HG03103 (cell line): ENCODE results near the gene ASB4.
"Not testable (repeated sequence)": the region's sequence is repeated elsewhere in the genome, so short reads cannot be mapped to it uniquely, and the experiment has no call there.

Experiments used
- ATAC-seq: cut with Tn5 transposase; IDR thresholded peaks from one replicate; pipeline ENCODE4 v1.9.1; 2021; ENCODE audit warnings: low read depth; ENCODE audit not compliant: unreplicated experiment

The ASB4 gene, protein sequence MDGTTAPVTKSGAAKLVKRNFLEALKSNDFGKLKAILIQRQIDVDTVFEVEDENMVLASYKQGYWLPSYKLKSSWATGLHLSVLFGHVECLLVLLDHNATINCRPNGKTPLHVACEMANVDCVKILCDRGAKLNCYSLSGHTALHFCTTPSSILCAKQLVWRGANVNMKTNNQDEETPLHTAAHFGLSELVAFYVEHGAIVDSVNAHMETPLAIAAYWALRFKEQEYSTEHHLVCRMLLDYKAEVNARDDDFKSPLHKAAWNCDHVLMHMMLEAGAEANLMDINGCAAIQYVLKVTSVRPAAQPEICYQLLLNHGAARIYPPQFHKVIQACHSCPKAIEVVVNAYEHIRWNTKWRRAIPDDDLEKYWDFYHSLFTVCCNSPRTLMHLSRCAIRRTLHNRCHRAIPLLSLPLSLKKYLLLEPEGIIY

DNA sequence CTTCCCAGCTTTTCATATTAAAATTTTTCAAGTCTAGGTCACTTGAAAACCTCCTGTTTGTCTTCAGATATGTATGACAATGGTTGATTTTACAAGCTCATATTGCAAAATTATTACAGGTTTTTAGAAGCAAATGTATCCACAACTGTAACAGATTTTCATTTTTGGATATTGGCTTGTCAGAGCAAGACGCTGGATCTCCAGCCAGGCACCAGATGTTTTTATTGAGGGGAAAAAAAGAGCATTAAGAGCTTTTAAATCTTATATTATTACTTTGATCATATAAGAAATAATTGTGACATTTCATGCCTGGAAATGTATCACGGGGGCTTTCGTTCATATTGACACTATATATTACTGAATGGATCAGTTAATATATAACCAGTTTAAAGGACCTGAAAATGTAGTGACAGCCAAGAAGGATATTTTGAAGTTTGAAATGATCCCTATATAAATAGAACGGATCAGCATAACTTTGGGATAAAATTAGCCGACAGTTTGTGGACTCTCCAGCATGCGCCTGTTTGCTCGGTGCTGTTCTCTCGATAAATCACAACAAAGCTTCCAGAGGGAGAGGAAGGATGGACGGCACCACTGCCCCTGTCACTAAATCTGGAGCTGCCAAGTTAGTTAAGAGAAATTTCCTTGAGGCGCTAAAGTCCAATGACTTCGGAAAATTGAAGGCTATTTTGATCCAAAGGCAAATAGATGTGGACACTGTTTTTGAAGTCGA, at the start of gene ASB4:
TSS of gene ASB4 (plus strand) at position 553 of the 733 bp plus-strand sequence. CDS start at position 582, 29 bp downstream.
- no peak for ATAC-seq

DNA sequence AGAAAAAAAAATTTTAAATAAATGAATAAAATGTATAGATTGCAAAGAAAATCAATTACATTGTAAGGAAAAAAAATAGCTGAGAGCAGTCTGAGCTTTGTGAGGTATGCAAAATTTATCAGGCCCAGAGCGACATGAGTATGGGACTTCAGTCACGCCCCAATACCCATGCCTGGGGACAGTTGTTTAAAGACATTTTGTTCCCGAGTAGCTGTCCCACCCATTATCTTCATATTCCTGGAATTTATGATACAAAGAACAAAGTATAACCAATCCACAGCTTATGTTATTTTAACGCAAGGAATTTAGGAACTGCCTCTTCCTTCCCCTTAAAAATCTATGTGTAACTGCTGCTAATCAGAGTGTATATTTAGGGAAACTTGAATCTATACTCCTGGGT, 49.3 kb upstream of the ASB4 start:
- ATAC-seq: no peak

DNA sequence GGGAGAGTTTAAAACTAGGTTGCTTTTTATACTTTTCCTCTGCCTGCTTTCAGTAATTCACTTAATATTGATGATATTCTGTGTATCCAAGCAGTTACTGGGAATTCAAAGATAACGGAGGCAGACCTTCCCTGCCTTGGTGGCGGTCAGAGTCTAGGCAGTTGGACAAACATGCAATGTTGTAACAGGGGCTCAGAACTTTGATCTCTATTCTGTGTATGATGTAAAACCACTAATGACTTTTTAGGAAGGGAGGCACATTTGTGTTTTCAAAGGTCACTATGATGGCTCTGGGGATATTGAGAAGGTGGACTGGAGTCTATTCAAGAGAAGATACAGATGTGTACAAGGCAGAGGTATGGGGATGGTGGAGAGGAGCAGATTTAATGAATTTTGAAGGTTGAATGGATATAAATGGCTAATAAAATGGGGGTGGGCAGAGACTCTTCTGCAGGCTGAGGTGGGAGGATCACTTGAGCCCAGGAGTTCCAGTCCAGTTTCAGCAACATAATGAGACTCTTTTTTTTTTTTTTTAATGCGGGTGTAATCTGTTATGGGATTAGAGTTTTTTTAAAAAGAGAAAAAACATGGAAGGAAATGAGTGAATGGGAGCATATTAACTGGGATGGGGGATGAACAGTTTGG, 45.2 kb upstream of the ASB4 start:
- ATAC-seq: no peak

DNA sequence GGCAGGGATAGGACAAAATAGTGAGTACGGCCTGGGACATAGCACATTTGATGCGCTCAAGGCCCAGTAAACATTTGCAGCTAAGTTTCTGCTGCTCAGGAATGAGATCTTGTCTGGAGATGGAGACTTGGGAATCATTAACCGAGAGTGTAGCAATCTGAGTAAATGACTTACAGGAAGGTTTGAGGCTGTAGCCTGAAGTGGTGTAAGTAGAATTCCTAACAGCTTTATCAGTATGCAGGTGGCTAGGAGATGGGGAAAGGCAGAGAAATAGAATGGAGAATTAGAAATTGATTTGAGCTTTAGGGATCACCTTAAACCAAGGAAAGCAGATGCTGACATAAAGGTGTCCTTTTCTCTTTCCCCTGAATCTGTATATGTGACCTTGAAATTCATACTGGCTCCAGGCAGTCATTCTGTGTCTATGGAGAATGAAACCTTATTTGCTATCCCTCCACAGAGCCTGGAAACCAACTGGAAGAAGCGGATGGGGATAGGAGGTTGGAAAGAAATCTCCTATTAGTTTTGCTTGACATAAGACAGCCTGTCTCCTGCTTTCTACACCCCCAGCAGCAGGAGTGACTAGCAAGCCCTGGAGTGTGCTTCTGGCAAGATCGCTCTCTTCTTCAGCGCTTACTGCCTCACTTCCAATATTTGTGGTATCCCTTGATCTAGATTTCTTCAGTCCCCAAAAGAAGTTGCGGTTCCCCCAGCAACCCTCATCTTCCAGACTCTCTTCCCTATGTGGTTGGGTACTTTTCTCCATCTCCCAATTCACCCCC, 44.5 kb upstream of the ASB4 start:
- ATAC-seq: no peak

DNA sequence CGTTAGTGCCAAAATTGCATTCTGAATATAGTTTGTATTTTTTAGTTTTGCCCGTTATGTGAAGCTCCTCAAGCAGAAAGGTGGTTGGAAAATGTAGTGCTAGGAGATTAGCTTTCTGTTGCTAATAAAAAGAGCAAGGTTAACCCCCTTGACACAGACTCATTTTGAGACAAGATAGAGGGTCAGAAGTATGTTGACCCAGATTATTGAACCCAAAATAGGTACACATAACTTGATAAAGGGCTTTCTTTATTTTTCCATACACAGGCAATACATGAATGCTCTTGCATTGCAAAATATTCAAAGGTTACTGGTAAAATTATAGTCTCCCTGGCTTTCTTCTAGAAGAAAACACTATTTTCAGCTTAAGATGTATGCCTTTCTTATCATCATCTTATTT, 40.9 kb upstream of the ASB4 start:
- ATAC-seq: no peak

DNA sequence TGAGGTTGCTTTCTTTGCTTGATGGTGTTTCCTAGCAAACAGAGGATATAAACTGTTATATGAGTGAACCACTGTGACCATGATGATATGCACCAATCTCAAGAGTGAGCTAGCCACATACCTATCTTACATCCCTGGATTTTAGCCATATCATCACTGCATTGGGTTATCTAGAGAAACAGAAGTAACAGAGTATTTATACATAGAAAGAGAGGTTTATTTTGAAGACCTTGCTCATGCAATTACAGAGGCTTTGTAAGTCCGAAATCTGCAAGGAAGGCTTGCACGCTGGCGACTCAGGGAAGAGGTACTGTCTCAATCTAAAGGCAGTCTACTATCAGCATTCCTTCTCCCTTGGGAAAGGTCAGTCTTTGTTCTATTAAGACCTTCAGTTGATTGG, 39.1 kb upstream of the ASB4 start:
- no peak for ATAC-seq

DNA sequence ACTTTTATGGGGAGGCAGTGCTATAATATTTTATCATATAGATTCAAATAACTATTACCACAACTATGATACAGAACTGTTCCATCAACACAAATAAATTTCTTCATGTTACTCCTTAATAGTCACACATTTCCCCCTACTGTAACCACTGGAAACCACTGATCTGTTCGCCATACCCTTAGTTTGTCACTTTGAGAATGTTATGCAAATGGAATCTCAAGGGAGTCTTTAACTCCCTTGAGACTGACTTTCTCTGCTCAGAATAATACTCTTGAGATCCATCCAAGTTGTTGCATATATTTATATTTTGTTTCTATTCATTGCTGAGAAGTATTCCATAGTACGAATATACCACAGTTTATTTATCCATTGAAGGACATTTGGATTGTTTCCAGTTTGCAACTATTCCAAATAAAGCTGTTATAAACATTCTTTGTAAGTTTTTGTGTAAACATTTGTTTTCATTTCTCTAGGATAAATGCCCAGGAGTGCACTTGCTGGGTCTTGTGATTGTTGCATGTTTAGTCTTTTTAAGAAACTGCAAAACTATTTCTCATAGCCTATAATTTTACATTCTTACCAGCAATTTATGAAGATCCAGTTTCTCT, 31.2 kb upstream of the ASB4 start:
- ATAC-seq: peak; percentile 75

DNA sequence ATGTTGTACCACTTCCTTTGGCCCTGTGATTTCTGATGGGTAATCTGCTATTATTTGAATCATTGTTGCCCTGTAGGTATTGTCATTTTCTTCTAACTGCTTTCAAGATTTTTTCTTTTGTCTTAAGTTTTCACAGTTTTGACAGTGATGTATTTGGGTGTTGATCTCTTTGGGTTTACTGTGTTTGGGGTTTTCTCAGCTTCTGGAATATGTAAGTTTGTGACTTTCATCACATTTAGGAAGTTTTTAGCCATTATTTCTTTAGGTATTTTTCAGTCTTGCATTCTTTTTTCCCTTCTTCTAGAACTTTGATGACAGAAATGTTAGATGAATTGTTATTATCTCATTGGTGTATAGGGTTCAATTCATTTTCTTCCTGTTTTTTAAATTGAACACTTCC, 27.8 kb upstream of the ASB4 start:
- no peak for ATAC-seq

DNA sequence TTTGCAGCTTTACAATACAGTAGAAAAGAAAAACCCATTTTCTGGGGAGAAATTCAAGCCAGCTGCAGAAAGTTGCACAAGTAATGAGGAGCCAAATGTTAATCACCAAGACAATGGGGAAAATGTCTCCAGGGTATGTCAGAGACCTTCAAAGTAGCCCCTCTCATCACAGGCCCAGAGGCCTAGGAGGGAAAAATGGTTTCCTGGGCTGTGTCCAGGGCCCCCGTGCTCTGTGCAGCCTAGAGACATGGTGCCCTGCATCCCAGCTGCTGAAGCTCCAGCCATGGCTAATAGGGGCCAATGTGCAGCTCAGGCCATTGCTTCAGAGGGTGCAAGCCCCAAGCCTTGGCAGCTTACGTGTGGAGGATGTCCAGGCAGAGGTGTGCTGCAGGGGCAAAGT, 25.1 kb upstream of the ASB4 start:
- ATAC-seq: not testable (repeated sequence)

DNA sequence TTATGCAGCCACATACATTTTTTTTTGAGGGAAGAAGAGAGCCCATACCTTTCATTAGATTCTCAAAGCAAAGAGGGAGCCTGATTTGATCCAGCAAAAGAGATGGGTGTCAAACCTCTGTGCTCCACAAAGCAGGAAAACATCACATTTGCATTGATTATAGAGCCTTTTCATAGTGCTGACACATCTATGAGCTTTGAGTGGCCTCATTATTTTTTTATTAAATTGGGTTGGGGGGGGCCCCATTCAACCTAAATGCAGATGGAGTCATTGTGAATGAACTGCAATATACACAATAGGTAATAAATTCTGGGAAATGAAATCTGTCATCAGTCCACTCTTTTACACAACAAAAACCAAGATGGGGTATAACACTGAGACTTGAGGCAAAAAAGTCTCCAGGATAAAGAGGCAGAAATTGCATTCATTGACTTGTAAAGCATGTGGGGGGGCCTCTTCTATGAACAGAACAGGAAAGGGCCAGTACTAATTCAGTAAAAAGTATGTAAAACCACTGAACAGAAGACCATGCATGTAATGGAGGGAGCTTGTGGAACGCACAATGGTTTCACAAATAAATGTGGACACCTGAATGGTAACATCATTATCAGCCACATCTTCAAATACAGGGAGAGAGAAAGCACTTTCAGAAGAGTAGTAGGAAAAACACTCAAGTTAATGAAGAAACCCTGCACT, 17.7 kb upstream of the ASB4 start:
- no peak for ATAC-seq

DNA sequence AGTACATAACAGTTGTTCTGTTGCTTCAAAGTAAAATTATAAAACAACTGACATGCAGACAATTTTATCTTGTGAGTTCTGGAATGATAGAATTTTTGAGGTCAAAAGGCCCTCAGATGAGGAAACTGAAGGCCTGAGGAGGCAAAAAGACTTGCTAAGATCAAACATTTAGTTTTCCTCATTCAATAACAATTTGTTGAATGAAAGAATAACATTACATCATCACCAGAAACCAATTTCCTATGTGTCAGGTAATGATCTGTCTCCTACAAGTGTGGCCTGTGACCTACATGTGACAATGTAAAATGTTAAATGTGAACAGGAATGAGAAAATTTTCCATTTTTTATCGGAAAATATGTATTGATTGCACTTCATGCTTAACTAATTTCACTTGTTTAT, 16.6 kb upstream of the ASB4 start:
- no peak for ATAC-seq

DNA sequence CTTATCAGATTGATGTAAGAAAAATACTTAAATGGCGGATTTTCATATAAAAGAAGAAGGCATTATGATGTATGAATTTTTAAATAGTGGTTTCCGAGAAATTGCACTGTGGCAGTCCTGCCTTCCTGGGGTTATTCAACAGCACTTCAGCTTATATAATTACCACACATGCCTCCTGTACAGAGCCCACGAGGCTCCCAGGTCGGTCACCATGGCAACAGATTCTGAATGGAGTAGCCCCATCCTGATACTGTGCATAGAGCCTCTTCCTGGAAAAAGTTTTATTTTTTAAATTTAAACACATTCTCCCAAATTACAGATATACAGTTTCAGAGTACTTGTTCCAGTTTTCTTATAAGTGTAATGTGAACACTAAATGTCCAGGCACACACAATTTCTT, 15.9 kb upstream of the ASB4 start:
- ATAC-seq: no peak

DNA sequence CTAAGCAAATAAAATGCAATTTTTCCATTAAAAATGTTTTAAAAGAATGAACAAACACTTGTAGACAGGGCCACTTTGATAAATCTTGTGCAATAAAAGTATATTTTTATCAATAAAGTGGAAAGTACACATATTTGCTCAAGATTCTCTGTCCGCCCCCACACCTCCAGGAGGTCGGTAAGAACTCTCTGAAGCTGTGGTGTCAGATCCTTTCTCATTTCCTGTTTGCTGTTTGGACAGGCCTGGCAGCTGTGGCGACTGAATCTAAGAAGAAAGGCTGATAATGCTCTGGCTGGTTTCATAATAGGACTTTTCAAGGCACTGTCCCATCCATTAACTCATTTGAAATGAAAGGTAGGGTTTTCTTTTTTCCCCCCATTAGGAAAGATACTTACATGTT, 15.3 kb upstream of the ASB4 start:
- ATAC-seq: peak; percentile 99

DNA sequence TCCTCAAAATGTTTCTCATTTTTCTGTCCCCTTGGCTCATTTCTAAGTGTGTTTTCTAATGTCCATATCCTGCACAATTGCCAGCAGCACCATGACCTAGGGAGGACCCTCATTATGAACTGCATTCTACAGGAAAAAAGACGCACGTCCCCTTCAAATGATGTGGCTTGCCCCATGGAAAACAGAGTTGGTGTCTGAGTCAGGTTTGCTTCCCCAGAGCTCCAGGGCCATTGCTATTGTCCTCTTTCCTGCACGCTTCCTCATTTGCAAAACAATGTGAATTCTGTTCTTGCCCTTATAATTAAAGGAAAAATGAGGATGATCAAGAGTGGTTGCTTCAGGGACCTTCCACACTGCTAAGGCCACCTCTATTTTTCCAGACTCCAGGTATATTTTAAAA, 14.7 kb upstream of the ASB4 start:
- no peak for ATAC-seq

DNA sequence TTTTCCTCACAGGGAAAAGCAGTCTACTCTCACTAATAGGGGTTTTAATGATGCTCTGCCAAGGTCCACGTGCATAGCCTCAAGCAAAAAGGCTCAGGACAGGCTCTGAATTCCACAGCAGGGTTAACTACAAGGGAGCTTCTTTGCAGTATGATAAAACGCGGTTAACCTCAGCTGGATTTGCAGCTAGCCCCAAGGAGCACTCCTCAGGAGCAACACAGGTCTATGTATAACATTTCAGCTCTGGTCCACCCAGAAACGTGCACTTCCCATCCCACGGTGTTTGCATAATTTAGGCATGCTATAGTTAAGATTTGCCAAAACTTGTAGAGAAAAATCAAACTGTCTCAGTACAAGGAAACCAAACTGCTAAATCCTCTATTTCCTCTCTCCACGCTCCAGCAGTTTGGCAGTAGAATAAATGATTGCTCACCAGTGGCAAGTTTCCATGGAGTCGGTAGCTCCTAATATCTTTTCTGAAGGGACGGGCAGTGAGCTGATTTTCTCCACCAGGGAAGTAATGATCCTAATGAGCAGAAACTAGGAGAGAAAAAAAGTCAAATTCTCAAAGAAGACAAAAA, 13.1 kb upstream of the ASB4 start:
- ATAC-seq: no peak

DNA sequence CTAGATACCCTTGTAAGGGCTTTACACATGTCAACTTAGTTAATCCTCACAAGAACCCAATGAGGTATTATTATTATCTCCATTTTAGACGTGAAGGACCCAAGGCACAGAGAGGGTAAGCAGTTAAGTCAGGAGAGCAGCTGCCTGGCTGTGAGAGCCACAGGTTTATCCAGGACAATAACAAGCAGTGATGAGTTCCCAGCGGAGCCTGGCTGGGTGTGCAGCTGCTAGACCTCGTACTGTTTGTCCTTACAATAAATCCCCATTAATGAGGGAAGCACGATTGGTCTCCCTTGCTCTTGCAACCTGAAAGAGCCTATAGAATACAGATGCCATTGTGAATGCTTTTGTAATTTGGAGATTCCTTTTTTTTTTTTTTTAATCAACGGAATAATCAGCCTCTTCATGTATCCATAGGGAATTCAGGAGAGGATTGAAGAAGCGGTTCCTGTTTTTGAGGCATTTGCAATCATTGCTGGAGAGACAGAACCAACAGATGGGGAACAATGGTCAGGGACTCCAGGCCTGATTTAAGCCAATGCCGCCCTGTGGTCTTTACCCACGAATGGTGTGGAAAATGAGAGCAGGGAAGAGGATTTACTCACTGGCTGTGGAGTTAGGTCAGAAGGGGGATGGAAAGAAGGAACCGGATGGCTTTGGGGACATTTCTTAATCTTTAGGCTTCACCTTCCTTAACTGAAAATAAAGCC, 12.3 kb upstream of the ASB4 start:
- no peak for ATAC-seq

DNA sequence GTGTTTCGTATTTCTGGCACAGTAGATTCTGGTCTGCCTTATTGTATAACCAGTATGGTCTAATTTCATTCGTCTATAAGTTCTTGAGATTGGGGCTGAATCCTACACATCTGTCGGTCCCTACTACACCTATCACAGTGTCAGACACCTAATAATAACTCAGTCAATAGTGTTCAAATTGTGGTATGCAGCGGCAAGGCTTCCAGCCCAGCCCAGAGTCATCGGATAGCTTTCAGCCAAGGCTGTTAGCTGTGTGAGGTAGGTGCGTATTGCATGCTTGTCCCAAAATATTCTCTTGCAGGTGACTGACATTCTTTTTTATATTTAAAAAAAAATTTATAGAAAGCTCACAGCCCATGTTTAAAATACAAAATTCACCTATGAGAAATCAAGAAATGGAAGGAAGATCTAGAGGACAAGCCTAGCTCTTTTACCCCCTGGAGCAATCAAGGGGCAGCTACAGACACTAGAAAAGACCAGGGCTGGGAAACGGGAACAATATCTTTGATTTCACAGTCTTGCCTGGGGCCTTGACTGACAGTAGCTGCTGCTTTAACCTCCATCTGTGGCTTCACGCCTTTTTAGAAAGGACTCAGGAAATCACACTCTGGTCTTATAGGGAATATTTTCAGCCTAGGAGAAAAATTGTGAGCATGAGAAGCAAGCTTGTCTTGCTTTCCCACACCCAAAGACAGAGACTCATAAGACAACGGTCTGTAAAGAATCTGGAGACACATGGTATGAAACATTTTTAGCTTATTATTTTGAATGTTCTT, 9.5 kb upstream of the ASB4 start:
- no peak for ATAC-seq
